HPDE6-E6E7 (cell line): Measurements from ENCODE around the gene SRRD.
"Not testable (repeated sequence)": the region's sequence is repeated elsewhere in the genome, so short reads cannot be mapped to it uniquely, and the experiment has no call there.

Source experiments
- DNase-seq: peaks from one replicate; pipeline ENCODE4 v3.0.0; 2011; ENCODE audit warnings: missing footprints; ENCODE audit errors: extremely low spot score

Gene SRRD

DNA sequence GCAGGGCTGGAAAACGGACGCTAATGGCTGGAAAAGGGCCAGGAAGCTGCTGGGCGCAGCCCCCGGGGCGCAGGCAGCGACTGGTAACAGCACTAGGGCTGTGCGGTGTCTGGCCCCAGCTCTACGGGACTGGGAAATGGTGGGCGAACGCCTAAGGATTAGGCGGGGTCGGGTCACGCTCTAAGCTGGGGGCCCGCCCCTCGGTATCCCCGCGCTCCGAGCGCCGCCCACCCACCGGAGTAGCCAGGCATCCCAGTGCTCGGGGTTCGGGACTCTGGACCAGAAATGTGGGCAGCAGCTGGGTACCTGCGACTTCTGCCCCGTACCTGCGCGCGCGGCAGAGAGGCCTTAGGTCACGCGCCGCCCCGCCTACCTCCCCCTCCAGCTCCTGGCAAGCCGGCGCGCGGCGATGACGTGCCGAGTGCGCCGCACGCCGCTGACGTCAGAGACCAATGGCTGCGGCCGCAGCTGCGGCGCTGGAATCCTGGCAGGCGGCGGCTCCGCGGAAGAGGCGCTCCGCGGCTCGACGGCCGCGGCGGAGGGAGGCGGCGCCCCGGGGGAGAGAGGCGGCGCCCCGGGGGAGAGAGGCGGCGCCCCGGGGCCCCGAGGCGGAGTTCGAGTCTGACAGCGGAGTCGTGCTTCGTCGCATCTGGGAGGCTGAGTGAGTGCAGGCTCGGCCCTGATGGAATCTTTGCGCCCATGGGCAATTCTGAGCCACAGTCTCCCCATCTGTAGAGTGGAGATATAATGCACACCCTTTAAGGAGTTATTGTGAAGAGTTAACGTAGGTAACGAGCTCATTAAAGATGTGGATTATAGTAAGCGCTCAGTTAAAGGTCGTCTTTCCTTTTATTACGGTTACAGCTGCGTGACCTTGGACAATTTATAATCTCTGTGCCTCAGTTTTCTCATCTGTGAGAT is at the start of gene SRRD, which contains the start of gene HPS4:
Gene SRRD, plus strand, starts transcription at position 439 of the 921 bp plus-strand sequence. Its CDS starts 14 bp downstream, at position 453.
Gene HPS4, minus strand, starts transcription at position 345 of the 921 bp plus-strand sequence. CDS start 2,021 bp downstream, outside the sequence.
- peak; percentile 83 for DNase-seq

DNA sequence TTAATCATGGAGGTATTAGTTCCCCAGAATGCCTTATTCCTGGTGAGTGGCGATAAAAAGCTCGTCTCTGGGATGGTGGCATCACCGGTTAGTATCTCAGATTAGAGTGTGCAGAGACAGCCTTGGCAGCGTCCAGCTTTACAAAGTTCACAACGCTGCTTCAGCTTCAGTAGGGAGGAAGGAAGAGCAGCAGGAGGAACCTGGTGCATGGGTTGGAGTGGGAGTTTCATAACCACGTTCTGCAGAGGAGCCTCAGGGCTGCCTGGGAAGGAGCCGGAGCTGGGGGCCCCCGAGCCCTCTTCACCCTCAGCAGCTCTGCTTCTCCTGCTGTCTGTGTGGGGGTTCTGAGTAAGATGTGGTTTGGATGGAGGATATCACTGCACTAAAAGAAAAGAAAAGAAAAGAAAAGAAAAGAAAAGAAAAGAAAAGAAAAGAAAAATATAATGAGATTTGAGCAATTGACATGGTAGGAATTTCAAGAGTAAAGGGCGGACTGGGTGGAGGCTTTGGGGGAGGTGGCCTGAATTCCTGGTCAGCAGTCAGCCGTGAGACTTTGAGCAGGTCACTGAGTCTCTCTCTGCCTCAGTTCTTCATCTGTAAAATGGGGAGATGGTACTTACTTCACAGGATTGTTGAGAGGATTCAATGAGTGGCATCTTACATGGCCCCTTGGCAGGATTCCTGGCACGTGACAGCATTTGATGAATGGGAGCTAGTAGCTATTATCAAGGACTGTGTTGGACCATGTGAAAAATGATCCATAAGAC is 48.2 kb upstream of the SRRD start:
- DNase-seq = no peak

- no peak for DNase-seq
These were observed 46.7 kb upstream of the SRRD start for GRCh38 chr22:26436903-26437515.

GRCh38 chr22:26437694-26438392 is 45.8 kb upstream of the SRRD start:
- no peak for DNase-seq

DNA sequence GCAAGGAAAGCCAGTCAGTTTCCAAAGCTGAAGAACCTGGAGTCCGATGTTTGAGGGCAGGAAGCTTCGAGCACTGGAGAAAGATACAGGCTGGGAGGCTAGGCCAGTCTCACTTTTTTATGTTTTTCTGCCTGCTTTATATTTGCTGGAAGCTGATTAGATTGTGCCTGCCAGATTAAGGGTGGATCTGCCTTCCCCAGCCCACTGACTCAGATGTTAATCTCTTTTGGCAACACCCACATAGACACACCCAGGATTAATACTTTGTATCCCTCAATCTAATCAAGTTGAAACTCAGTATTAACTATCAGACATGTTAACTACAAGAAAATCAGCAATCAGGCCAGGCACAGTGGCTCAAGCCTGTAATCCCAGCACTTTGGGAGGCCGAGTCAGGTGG is 44.9 kb upstream of the SRRD start:
- DNase-seq = not testable (repeated sequence)

DNA sequence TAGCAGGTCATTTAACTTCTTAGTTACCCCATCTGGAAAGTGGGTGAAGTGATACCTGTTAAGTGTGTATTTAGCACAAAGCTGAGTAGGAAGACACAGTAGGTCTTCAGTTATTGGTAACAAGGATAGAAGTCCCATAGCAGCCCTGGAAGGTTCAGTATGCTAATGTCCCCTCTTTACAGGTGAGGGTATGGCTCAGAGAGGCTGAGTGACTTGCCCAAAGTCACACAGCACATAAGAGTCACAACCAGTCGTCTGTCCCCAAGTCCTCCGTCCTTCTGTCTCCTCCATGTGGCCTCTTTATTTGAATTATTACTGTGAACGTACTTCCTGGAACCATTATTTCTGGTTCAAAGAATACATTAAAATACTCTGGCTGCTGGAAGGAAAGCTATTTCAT is 44.1 kb upstream of the SRRD start:
- no peak for DNase-seq

- DNase-seq = no peak
These were observed 41.5 kb upstream of the SRRD start for GRCh38 chr22:26442086-26442756.

DNA sequence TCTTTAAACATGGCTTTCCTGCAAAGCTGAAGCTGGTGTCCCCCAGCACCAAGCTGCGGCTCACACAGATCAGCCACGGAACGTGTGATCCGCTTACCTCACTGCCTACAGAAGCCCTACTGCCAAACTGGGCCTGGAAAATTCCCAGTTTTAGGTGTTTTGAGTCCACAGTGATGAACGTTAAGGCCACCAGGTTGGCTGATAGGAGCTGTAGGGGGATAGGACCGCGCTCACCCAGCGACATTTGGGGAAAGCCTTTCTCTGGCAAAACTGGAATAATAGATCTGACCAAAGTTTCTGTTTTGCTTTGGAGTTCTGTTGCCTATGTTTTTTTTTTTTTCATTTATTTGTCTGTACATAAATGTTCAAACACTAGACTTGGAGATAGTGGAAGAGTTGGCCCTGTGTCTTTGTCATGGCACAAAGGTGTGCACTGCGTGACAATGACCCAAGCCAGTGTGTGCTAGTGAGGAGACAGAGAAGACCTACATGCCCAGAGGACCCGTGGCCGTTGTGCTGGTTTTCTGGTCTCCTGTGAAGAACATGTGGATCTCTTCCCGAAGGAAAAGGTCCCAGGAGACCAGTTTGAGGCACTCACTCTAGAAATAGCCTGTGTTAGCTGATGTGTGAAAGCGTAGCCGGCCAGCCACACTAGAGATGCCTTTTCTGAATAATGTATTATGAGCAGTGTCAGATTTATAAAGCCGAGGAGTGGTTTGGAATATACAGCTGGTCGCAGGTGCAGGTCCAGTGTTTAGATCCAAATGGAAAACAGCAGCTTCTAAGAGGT is 39.6 kb upstream of the SRRD start:
- no peak for DNase-seq

- no peak for DNase-seq
These were observed 38.9 kb upstream of the SRRD start for GRCh38 chr22:26444777-26445176.

- DNase-seq = no peak
These were observed 38.0 kb upstream of the SRRD start for GRCh38 chr22:26445577-26446275.

- DNase-seq = no peak
These were observed 36.7 kb upstream of the SRRD start for GRCh38 chr22:26446808-26447515.

DNA sequence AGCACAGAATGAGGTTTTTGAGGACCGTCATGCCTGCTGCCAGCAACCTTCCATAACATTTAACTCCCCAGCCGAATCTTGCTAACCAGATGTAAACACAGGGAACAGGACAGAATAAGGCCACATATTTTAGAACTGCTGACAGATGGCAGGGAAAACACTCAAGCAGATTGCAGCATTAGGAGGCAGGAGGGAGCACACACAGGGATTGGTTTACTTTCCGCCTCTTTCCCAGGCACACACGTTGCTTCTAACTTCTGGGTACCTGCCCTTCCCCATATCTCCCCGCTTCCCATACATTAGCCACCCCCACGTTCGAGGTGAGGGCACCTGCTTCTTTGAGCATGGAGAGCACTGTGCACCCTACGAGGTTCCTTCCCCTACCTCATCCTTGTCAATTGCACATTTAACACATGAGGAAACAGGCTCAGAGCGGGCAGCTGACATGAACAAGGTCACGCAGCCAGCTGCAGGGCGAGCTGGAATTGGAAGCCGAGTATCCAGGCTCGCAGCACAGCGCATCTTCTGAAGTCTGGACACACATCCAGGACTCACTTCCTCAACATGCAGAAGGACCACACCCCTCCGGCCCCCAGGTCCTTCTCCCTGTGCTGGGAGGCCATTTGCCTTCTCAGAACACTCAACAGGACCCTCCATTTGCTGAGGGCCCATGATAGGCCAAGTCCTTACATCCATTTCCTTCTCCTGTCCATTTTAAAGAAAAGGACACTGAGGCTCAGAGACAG is 35.9 kb upstream of the SRRD start:
- no peak for DNase-seq

GRCh38 chr22:26448334-26448733 is 35.3 kb upstream of the SRRD start:
- DNase-seq = no peak

GRCh38 chr22:26448941-26449340 is 34.7 kb upstream of the SRRD start:
- DNase-seq = no peak

DNA sequence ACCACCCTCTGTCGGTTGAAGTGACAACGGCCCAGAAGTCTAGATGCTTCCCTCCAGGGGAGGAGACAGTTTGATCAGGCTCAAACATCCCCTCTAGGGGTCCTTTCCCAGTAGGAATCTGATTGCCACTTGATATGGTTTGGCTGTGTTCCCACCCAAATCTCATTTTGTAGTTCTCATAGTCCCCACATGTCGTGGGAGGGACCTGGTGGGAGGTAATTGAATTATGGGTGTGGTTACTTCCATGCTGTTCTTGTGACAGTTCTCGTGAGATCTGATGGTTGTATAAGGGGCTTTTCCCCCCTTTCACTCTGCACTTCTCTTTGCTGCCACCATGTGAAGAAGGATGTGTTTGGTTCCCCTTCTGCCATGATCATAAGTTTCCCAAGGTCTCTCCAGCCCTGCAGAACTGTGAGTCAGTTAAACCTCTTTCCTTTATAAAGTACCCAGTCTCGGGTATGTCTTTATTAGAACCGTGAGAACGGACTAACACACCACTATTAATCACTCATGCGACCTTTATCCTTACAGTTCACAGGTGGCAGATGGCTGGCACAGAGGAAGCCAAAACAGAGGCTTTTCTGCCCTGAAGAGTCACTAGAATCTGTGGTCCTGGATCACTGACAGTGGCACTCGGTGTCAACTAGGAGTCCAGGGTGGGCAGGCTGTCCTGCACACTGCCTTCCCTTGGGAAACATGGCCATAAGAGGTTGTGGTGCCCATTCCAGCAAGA is 33.1 kb upstream of the SRRD start:
- DNase-seq = no peak

DNA sequence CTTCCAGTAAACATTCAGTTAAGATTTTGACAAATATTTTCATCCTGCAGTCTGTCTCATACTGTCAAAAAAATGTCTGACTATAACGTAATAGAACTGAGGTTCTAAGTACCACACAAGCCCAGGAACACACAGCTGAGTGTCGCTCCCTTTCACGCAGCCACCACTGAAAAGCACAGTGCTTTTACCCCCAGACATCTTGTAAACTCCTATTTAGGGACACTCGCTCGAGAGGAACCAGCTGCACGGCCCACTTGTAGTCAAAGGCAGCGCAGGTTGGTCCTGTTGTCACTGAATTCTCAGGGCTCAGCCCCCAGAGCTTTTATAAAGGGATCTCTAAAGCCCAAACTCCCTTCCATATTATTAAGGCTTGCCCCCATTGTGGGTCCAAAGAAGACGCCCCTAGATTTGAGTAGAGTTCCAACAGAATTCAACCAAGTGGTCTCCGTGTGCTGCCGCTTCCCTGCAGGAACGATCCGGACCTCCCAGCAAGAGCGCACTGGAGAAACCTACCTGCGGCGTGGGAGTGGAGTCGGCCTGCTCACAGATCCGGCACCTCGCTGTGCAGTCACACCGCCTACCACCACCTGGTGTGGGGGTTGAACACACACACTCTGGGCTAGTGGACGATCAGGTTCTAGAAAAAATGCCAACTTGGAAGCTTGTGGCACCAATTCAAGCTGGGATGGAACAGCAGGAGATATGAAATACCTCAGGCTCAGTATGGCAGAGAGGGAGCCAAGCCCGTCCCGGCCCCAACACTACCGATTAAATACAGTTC is 31.3 kb upstream of the SRRD start:
- DNase-seq = no peak

- DNase-seq = no peak
These were observed 30.5 kb upstream of the SRRD start for GRCh38 chr22:26453216-26453615.
